Suprapubic skin (tissue), 4 donors: ENCODE measurements around the gene MKX. TPM values are rescaled to one million over a fixed set of nuclear protein-coding genes. Genes with fewer than 3 reads are reported as not detected.

Experiments
- DNase-seq, 2 donors: peaks; one replicate each; pipeline ENCODE4 v3.0.0-alpha.2; 2019; ENCODE audit warnings: low spot score in 2 of 2
- H3K27ac ChIP-seq: fragments of 200-600 bp; sonication (generic); one replicate; pipeline ENCODE4 v1.5.1; 2019
- H3K27me3 ChIP-seq: fragments of 200-600 bp; sonication (generic); one replicate; pipeline ENCODE4 v1.5.1; 2019
- H3K36me3 ChIP-seq: fragments of 200-600 bp; sonication (generic); one replicate; pipeline ENCODE4 v1.5.1; 2019
- H3K4me1 ChIP-seq: fragments of 200-600 bp; sonication (generic); one replicate; pipeline ENCODE4 v1.5.1; 2019
- H3K4me3 ChIP-seq: fragments of 200-600 bp; sonication (generic); one replicate; pipeline ENCODE4 v1.5.1; 2019; ENCODE audit warnings: mild to moderate bottlenecking
- H3K9me3 ChIP-seq: fragments of 200-600 bp; sonication (generic); one replicate; pipeline ENCODE4 v1.5.1; 2019
- EP300 ChIP-seq: sonication (generic); formaldehyde crosslinking; IDR thresholded peaks from one replicate; pipeline ENCODE4 v1.6.1; 2017; ENCODE audit warnings: antibody characterized with exemption
- POLR2A ChIP-seq, 2 donors: fragments of 450-650 bp; IDR thresholded peaks; one replicate each; pipeline ENCODE4 v1.6.1; 2017; ENCODE audit warnings: antibody characterized with exemption in 2 of 2, mild to moderate bottlenecking in 2 of 2, moderate library complexity in 2 of 2
- POLR2AphosphoS5 ChIP-seq, 3 donors: sonication (generic); formaldehyde crosslinking; IDR thresholded peaks; one replicate each; pipeline ENCODE4 v1.6.1; 2017; ENCODE audit warnings: antibody characterized with exemption in 3 of 3
- WGBS: methylation state at CpG from one replicate; pipeline ENCODE4 v1.1.5; 2018; 5-methylcytosine and 5-hydroxymethylcytosine counted together
- total RNA-seq, 4 donors: library from RNA; depleted of rRNA; stranded (reverse); fragments of >200 nt; gene quantifications; one replicate each; pipeline ENCODE4 v1.1.0, GENCODE V29; 2016
- TF ChIP-seq, protein P1 (sequence below), 2 donors: fragments of 200-600 bp in 1 of 2; fragments of 450-650 bp in 1 of 2; sonication (generic) in 1 of 2; IDR thresholded peaks; one replicate each; pipeline ENCODE4 v1.5.1; 2016 to 2019; ENCODE audit warnings: antibody characterized with exemption in 2 of 2, mild to moderate bottlenecking in 1 of 2, moderate library complexity in 1 of 2

MKX gene
- total RNA-seq, 4 donors from 2014 or later: 0.25 to 0.68 (median 0.55) TPM

DNA sequence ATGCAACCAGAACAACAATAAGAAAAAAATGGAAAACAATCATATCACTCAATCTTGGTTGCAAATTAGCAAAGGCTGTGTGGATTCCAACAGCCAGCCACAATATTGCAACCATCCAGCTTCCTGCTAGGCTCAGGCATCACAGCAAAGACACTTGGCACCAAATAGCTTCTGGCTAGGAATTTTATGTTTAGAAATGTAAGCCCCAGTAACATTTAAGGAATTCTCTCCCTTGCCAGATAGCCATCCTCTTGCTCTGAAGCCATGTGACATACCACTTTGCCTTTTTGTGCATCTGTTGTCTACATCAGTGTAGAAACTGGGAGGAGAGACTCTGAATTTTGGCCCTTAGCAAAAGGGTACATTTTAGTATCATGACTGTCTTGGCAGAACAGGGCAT is 22.2 kb downstream of the MKX start:
- no peak for TF ChIP-seq POLR2AphosphoS5 (IDR thresholded peaks at IDR 0.05)
- TF ChIP-seq, protein P1, sequence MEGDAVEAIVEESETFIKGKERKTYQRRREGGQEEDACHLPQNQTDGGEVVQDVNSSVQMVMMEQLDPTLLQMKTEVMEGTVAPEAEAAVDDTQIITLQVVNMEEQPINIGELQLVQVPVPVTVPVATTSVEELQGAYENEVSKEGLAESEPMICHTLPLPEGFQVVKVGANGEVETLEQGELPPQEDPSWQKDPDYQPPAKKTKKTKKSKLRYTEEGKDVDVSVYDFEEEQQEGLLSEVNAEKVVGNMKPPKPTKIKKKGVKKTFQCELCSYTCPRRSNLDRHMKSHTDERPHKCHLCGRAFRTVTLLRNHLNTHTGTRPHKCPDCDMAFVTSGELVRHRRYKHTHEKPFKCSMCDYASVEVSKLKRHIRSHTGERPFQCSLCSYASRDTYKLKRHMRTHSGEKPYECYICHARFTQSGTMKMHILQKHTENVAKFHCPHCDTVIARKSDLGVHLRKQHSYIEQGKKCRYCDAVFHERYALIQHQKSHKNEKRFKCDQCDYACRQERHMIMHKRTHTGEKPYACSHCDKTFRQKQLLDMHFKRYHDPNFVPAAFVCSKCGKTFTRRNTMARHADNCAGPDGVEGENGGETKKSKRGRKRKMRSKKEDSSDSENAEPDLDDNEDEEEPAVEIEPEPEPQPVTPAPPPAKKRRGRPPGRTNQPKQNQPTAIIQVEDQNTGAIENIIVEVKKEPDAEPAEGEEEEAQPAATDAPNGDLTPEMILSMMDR (IDR thresholded peaks at IDR 0.05): no peak
- TF ChIP-seq POLR2A (IDR thresholded peaks at IDR 0.05): no peak
- no peak for TF ChIP-seq EP300
- no peak for DNase-seq
- no peak overlapping the region for H3K27ac ChIP-seq

DNA sequence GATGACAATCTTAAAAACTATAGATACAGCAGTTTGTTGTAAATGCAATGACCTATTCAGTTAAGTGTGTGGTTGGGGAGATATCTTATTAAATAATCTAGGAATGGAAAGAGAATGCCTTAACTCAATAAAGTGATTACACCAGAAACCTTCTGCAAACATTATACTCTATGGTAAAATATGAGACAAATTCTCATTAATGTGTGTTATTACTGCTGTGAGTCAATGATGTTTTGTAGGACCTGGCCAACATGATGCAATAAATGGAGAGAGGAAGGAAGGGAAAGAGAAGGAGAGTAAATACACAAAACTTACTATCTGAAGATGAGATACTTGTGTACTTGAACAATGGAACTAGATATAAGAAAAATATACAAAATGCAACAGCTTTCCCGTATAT is 25.1 kb downstream of the MKX start:
- TF ChIP-seq POLR2A (IDR thresholded peaks at IDR 0.05) (no peak), POLR2AphosphoS5 (IDR thresholded peaks at IDR 0.05) (no peak), EP300 (no peak)
- TF ChIP-seq, protein P1 (IDR thresholded peaks at IDR 0.05): no peak
- H3K4me1 ChIP-seq: no peaks in the 10 kb centered on the region
- H3K4me3 ChIP-seq: no peak overlapping the region
- DNase-seq: no peak
- 96% methylated on average over 1 of the region's 1 CpG for WGBS
- H3K27me3 ChIP-seq: peaks cover 6% of the 10 kb centered on the region
- no peaks in the 10 kb centered on the region for H3K36me3 ChIP-seq
- no peaks in the 10 kb centered on the region for H3K9me3 ChIP-seq
- H3K27ac ChIP-seq: no peak overlapping the region

More for the DNA sequence above, 22.2 kb downstream of the MKX start:
- Histone ChIP-seq H3K36me3 (no peaks in the 10 kb centered on the region), H3K4me3 (no peak overlapping the region), H3K9me3 (no peaks in the 10 kb centered on the region), H3K4me1 (no peaks in the 10 kb centered on the region), H3K27me3 (no peaks in the 10 kb centered on the region)

DNA sequence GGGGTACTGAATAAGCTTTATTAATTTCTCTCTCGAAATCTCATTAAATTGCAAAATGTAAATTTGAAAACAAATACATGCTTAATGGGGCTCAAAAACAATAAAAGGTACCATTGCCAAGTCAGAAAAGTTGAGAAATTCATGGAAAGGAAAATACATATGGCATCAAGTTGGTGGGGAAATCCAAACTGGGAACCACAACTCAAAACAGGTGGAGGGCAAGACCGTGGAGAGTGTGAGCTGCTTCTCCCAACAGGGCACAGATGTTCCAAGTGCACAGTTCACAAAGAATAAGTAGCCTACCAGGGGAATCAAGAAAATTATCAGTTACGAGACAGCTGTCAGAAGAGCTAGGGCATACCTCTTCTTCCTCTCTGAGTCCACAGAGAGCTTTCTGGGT is 26.6 kb downstream of the MKX start:
- no peak for DNase-seq
- Histone ChIP-seq H3K27me3 (peaks cover 6% of the 10 kb centered on the region), H3K9me3 (no peaks in the 10 kb centered on the region), H3K27ac (no peak overlapping the region), H3K4me3 (no peak overlapping the region), H3K4me1 (no peaks in the 10 kb centered on the region), H3K36me3 (no peaks in the 10 kb centered on the region)
- TF ChIP-seq EP300 (no peak), POLR2A (IDR thresholded peaks at IDR 0.05) (no peak), POLR2AphosphoS5 (IDR thresholded peaks at IDR 0.05) (no peak)
- TF ChIP-seq, protein P1 (IDR thresholded peaks at IDR 0.05): no peak
- WGBS: 81% methylated on average over 3 of the region's 3 CpGs

- Histone ChIP-seq H3K9me3 (no peaks in the 10 kb centered on the region), H3K27ac (no peak overlapping the region), H3K4me1 (no peaks in the 10 kb centered on the region), H3K4me3 (no peak overlapping the region), H3K36me3 (no peaks in the 10 kb centered on the region), H3K27me3 (peaks cover 6% of the 10 kb centered on the region)
- WGBS: 83% methylated on average over 3 of the region's 3 CpGs
- no peak for TF ChIP-seq POLR2A (IDR thresholded peaks at IDR 0.05)
- TF ChIP-seq EP300: no peak
- no peak for TF ChIP-seq POLR2AphosphoS5 (IDR thresholded peaks at IDR 0.05)
- TF ChIP-seq, protein P1 (IDR thresholded peaks at IDR 0.05): no peak
- DNase-seq: no peak
These were observed 27.8 kb downstream of the MKX start for GRCh38 chr10:27717861-27718260.

DNA sequence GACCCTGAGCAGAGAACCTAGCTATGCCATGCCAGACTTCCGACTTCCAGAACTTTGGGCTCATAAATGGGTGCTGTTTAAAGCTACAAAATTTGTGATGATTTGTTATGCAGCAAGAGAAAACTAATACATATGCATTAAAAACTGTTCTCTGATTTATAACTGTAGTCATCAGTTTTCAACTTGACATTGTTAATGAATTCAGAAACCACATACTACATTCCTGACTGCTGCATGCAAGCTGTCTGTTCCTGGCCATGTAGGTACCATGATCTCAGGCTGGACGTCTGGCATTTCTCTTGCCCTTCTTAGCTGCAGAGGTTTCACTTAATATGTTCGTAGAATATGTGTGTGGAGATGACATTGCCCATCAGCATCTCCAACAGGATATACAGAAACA is 28.4 kb downstream of the MKX start:
- Histone ChIP-seq H3K4me1 (no peaks in the 10 kb centered on the region), H3K27ac (no peak overlapping the region), H3K9me3 (no peaks in the 10 kb centered on the region), H3K4me3 (no peak overlapping the region), H3K27me3 (peaks cover 6% of the 10 kb centered on the region), H3K36me3 (no peaks in the 10 kb centered on the region)
- no peak for DNase-seq
- WGBS: 85% methylated on average over 3 of the region's 3 CpGs
- TF ChIP-seq, protein P1 (IDR thresholded peaks at IDR 0.05): no peak
- TF ChIP-seq EP300: no peak
- TF ChIP-seq POLR2A (IDR thresholded peaks at IDR 0.05): no peak
- no peak for TF ChIP-seq POLR2AphosphoS5 (IDR thresholded peaks at IDR 0.05)
